Fibroblast of lung (primary cell): ENCODE results near the gene PCDHB14.
"Not testable (repeated sequence)": the region's sequence is repeated elsewhere in the genome, so short reads cannot be mapped to it uniquely, and the experiment has no call there.

Experiments
- CTCF ChIP-seq, 2 donors: IDR thresholded peaks in 1 of 2; conservative IDR thresholded peaks in 1 of 2; 1 replicate in 1 of 2; 2 replicates in 1 of 2; pipeline ENCODE4 v1.5.1; 2011 to 2012; ENCODE audit warnings: low read length in 2 of 2, control low read depth in 1 of 2, inconsistent platforms in 1 of 2, low read depth in 1 of 2, mild to moderate bottlenecking in 1 of 2
- EZH2 ChIP-seq: IDR thresholded peaks from 2 replicates; pipeline ENCODE4 v1.5.1; 2012; ENCODE audit warnings: low read length, control low read depth, mild to moderate bottlenecking; ENCODE audit errors: missing control alignments

- TF ChIP-seq EZH2; CTCF (conservative IDR thresholded peaks at IDR 0.05 in 1 of 2, IDR thresholded peaks at IDR 0.05 in 1 of 2; ENCODE audit: low read depth in 1 of 2, low read length in 2 of 2): not testable (repeated sequence)
Measured at GRCh38 chr5:141216035-141216434, 7.1 kb upstream of the PCDHB14 start.
